Stimulated activated naive CD4-positive, alpha-beta T cell (primary cell): ENCODE results near the gene SOCS7.
A peak's percentile ranks its signal among the peaks of the same experiment; 100 is the strongest.
"Not testable (repeated sequence)": the region's sequence is repeated elsewhere in the genome, so short reads cannot be mapped to it uniquely, and the experiment has no call there.

ENCODE experiments used
- DNase-seq, 6 experiments: peaks; one replicate each; lab custom pipeline; 2025; lab: John Stamatoyannopoulos, UW

The SOCS7 gene

GRCh38 chr17:38421171-38421841, 69.7 kb downstream of the SOCS7 start:
- DNase-seq: no peak

GRCh38 chr17:38421871-38422827, 70.5 kb downstream of the SOCS7 start:
- DNase-seq: no peak

DNA sequence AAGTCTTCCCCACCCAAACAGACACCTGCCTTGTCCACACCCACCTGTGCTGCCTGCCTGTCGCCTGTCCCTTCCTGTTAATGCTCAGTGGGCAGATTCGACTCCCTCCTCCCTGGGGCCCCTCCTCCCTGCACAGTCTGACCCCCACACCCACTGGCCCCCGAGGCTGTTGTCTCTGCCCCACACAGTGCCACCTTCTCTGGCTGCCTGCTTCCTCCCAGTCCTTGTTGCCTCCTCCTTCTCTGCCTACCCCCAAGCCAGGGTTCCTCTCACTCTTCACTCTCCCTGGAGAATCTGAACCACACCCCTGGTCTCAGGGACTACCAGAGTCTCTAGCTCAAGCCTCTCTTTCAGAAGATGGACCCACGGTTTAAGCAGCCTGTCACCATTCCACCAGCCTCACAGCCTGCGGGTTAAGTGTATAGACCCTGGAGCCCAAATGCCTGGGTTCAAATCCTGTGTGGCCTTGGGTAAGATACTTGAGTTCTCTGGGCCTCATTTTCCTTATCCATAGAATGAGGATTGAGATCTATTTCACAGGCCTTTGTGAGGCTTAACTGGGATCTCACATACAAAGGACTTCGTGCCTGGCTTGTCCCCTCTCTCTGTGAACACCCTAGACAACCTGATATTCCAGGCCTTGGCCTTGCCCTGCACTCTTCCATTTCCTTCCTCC, 72.8 kb downstream of the SOCS7 start:
- no peak for DNase-seq

- no peak for DNase-seq
Measured at GRCh38 chr17:38425031-38425430, 73.4 kb downstream of the SOCS7 start.

DNA sequence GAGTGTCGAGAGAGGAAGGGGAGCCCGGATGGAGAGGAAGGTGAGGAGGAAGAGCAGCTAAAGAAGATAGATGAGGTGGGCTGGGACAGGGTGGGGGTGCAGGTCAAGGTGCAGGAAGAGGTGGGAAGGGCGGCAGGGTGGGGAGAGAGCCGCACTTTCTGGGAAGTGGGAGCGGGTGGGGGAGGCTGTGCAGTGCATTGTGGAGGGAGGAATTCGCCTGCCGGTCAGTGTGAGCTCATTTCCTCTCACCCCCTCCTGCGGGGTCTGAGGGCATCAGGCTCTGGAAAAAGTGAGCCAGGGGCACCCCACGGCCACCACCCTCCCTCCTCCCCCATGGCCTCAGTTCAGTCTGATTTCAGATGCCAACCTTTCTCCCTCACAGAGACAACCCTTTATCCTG, 74.1 kb downstream of the SOCS7 start:
- no peak for DNase-seq

GRCh38 chr17:38426441-38426840, 74.8 kb downstream of the SOCS7 start:
- no peak for DNase-seq

DNA sequence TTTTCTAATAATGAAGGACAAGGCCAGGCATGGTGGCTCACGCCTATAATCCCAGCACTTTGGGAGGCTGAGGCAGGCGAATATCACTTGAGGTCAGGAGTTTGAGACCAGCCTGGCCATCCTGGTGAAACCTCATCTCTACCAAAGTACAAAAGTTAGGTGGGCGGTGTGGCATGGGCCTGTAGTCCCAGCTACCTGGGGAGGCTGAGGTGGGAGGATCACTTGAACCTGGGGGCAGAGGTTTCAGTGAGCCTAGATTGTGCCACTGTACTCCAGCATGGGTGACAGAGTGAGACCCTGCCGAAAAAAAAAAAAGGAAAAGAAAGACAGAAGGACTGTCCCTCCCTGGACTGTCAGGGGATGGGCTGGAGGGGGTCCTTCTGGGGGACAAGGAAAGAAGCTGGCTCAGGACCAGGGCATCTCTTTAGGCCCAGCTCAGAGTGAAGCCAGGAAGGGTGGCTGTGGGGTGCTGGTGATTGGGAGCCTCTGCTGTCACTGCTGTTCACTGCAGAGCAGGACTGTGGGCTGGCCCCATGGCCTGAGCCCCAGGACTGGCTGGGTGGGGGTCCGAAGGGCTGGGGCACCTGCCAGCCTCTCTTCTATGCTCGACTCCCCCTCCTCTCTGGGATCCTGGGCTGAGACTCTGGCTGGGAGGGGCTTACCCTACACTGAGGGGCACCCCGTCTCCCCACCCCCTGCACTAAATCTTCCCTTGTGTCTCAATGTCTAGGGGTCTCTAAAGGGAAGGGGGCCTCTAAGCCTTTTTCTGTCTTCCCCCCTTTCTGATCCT, 75.7 kb downstream of the SOCS7 start:
- DNase-seq: no peak

- peak in 5 of 6 experiments; percentile 23 to 44 (median 37) for DNase-seq
Measured at GRCh38 chr17:38428112-38428642, 76.5 kb downstream of the SOCS7 start, which contains the start of gene ARHGAP23. ARHGAP23 (plus strand) TSS chr17:38428464; CDS start chr17:38428486, 22 bp downstream.

DNA sequence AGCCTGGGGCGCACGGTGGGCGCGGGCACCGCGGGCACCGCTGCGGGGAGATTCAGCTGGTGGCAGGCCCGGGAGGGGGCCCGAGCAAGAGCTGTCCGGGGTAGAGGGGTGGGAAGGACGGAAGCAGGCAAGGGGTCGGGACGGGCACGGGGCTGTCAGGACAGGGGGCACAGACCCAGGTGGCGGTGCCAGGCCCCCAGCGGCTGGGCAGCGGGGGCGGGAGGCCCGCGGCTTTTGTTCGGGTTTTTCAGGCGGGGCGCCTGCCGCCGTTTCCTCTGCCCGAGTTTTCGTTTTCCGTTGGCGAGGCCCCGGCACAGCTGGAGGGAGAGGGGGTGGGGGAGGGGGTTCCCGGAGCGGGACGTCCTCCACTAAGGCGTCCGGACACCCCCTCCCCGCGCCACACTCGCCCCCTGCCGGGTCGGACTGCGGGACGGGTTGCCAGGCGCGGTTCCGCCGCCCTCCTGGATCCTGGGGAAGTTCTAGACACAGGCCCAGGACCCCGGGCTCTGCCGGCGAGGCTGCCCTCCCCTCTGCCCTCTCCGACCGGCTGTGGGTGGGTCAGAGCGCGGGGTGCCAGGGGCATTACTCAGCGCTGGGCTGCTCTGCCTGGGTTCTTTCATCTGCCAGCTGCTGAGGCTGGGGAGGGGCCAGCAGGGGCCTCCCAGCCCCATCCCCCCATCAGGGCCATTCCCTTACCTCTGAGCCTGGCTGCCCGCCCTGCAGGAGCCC, 77.2 kb downstream of the SOCS7 start:
- DNase-seq: peak in 3 of 6 experiments; percentile 19 to 29 (median 23)

GRCh38 chr17:38429476-38430100, 77.9 kb downstream of the SOCS7 start:
- no peak for DNase-seq

DNA sequence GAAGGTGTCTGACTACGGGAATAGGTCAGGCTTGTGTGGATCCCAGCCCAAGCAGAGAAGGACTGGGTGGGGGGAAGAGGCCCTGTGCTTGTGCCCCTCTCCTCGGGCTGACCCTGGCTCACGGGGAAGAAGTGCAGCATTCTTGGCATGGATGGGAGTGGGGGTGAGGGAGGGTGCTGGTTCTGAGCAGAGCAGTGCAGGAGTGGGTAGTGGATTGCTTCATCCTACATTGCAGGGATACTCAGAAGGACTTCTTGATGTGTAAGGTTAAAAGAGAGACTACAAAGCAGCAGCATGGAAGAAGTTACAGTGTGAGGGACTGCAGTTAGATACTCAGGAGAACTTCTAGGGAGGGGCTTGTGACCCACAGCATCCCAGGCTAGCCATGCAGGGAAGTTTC, 78.7 kb downstream of the SOCS7 start:
- DNase-seq: no peak

GRCh38 chr17:38430822-38431221, 79.2 kb downstream of the SOCS7 start:
- no peak for DNase-seq

DNA sequence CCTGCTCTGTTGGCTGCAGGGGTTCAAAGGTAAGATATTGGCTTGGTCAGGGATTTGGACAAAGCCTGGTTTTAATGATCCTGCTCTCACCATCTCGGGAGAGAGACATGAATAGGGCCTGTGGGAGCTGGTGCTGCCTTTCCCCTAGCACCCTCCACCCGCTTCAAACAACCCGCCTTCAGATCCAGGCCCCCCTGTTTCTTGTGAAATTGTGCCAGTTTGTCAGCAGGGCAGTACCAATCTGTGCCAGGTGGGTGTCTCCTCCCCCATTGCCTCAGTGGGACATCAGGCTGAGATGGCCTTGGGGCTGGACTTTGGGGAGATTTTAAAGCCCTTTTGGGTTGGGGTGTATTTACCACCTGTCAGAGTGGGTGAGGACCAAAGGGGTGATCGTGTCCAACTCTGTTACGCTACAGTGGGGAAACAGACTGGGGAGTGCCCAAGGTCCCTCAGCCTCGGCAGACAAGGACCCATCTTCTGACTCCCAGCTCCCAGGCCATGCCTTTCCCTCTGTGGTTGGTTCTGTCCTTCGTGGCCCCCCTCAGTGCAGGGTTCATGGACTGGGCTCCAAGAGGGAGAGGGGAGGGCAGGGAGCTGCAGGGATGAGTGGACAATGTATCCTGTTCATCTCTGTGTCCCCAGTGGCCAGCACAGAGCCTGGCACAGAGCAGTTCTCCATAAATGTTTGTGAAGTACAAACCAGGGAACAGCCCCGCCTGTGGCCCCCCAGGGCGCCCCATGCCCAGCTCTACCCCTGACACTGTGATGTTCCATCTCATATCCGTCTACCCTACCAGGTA, 79.9 kb downstream of the SOCS7 start:
- DNase-seq: no peak

GRCh38 chr17:38434178-38434665, 82.6 kb downstream of the SOCS7 start:
- DNase-seq: no peak

DNA sequence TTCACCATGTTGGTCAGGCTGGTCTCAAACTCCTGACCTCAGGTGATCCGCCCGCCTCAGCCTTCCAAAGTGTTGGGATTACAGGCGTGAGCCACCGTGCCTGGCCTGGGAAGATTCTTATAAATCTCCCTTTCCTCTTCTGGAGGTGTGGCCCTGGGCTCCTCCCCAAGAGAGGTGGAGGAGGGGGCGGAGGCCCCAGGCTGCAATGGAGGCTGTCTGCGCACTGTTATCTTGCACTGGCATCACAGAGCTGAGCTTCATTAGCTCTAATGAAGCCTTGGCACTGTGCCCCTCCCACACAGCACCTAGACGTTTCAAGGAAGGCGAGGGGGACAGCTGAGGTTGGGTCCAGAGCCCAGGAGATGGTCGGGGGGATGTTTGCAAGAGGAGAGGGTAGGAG, 84.2 kb downstream of the SOCS7 start:
- no peak for DNase-seq

GRCh38 chr17:38436386-38436785, 84.7 kb downstream of the SOCS7 start:
- no peak for DNase-seq

- DNase-seq: not testable (repeated sequence)
Measured at GRCh38 chr17:38437313-38437712, 85.7 kb downstream of the SOCS7 start.

DNA sequence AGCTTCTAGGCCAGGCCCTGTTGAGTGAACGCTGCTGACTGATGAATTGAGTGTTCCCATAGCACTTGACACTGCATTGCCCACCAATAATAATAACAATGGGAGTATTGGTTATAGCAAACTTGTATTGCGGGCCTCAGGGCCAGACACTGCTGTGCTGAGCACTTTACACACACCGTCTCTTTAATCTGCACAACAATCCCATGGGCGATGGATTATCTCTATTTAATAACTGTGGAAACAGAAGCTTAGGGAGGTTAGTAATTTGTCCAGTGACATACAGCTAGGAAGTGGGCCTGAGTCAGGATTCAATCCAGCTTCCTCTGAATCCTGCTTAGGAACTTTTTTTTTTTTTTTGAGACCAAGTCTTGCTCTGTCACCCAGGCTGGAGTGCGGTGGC, 87.8 kb downstream of the SOCS7 start:
- DNase-seq: no peak
